HG03039 (cell line): ENCODE data around the gene ILDR2.

Experiments used
- ATAC-seq: cut with Tn5 transposase; IDR thresholded peaks from one replicate; pipeline ENCODE4 v1.9.1; 2021; ENCODE audit warnings: mild to moderate bottlenecking, moderate library complexity; ENCODE audit not compliant: unreplicated experiment

Gene ILDR2

GRCh38 chr1:166975361-166976129, at the start of gene ILDR2:
TSS of gene ILDR2 (minus strand) at chr1:166975540. CDS start at chr1:166975268, 272 bp downstream.
- ATAC-seq, result peak; percentile 55

- no peak for ATAC-seq
Measured at GRCh38 chr1:167022384-167022783, 47.0 kb upstream of the ILDR2 start.

- ATAC-seq, result no peak
Measured at GRCh38 chr1:167016100-167016750, 40.9 kb upstream of the ILDR2 start.

GRCh38 chr1:167013108-167013929, 38.0 kb upstream of the ILDR2 start:
- ATAC-seq, result no peak

GRCh38 chr1:167012570-167012969, 37.2 kb upstream of the ILDR2 start:
- no peak for ATAC-seq

- ATAC-seq, result no peak
Measured at GRCh38 chr1:167011560-167012191, 36.3 kb upstream of the ILDR2 start.

GRCh38 chr1:167003711-167004110, 28.4 kb upstream of the ILDR2 start:
- no peak for ATAC-seq

GRCh38 chr1:167002354-167002753, 27.0 kb upstream of the ILDR2 start:
- ATAC-seq, result no peak

- no peak for ATAC-seq
Measured at GRCh38 chr1:167000546-167000945, 25.2 kb upstream of the ILDR2 start.

GRCh38 chr1:166999500-167000055, 24.2 kb upstream of the ILDR2 start:
- ATAC-seq, result no peak

GRCh38 chr1:166999075-166999474, 23.7 kb upstream of the ILDR2 start:
- ATAC-seq, result no peak

GRCh38 chr1:166988974-166989515, 13.7 kb upstream of the ILDR2 start, which contains the start of gene MAEL:
TSS of gene MAEL (plus strand) at chr1:166989280. CDS start at chr1:166989353, 73 bp downstream.
- ATAC-seq, result no peak

- no peak for ATAC-seq
Measured at GRCh38 chr1:166981589-166981988, 6.2 kb upstream of the ILDR2 start.

GRCh38 chr1:166980818-166981217, 5.5 kb upstream of the ILDR2 start:
- ATAC-seq, result no peak

GRCh38 chr1:166980383-166980782, 5.0 kb upstream of the ILDR2 start:
- no peak for ATAC-seq

GRCh38 chr1:166978821-166979220, 3.5 kb upstream of the ILDR2 start:
- peak; percentile 39 for ATAC-seq

- ATAC-seq, result no peak
Measured at GRCh38 chr1:166977951-166978350, 2.6 kb upstream of the ILDR2 start.

- ATAC-seq, result no peak
Measured at GRCh38 chr1:166974647-166975345, 544 bp downstream of the ILDR2 start.

GRCh38 chr1:166972826-166973225, 2.5 kb downstream of the ILDR2 start:
- ATAC-seq, result no peak

GRCh38 chr1:166972193-166972592, 3.1 kb downstream of the ILDR2 start:
- no peak for ATAC-seq
